NCI-H345 treated with DMSO at 0.1 percent for 48 hours (cell line): ENCODE measurements around the gene TBC1D4.

Source experiments
- DNase-seq: peaks from one replicate; lab custom pipeline; 2025; ENCODE audit not compliant: unreplicated experiment; lab: John Stamatoyannopoulos, UW

TBC1D4 gene

GRCh38 chr13:75395901-75396300 is 86.1 kb downstream of the TBC1D4 start:
- no peak for DNase-seq

GRCh38 chr13:75395066-75395465 is 86.9 kb downstream of the TBC1D4 start:
- DNase-seq = no peak

GRCh38 chr13:75393839-75394520 is 88.0 kb downstream of the TBC1D4 start:
- no peak for DNase-seq

GRCh38 chr13:75391432-75392100 is 90.4 kb downstream of the TBC1D4 start:
- no peak for DNase-seq

GRCh38 chr13:75390229-75390628 is 91.7 kb downstream of the TBC1D4 start:
- no peak for DNase-seq

- DNase-seq = no peak
Observed at GRCh38 chr13:75385708-75386083, 96.3 kb downstream of the TBC1D4 start.

GRCh38 chr13:75384879-75385707 is 96.9 kb downstream of the TBC1D4 start:
- DNase-seq = peak; percentile 62

- no peak for DNase-seq
Observed at GRCh38 chr13:75383064-75383715, 98.8 kb downstream of the TBC1D4 start.

GRCh38 chr13:75378301-75378700 is 103.7 kb downstream of the TBC1D4 start:
- DNase-seq = no peak

GRCh38 chr13:75376792-75377402 is 105.1 kb downstream of the TBC1D4 start:
- no peak for DNase-seq

GRCh38 chr13:75375329-75375728 is 106.6 kb downstream of the TBC1D4 start:
- no peak for DNase-seq

GRCh38 chr13:75373988-75374387 is 108.0 kb downstream of the TBC1D4 start:
- DNase-seq = no peak

GRCh38 chr13:75372923-75373841 is 108.8 kb downstream of the TBC1D4 start:
- DNase-seq = no peak

GRCh38 chr13:75372517-75372916 is 109.5 kb downstream of the TBC1D4 start:
- DNase-seq = peak; percentile 54

- DNase-seq = no peak
Observed at GRCh38 chr13:75371203-75371602, 110.8 kb downstream of the TBC1D4 start.

- DNase-seq = no peak
Observed at GRCh38 chr13:75370774-75371173, 111.2 kb downstream of the TBC1D4 start.

GRCh38 chr13:75369981-75370380 is 112.0 kb downstream of the TBC1D4 start:
- DNase-seq = no peak

GRCh38 chr13:75368167-75368566 is 113.8 kb downstream of the TBC1D4 start:
- no peak for DNase-seq

- no peak for DNase-seq
Observed at GRCh38 chr13:75366380-75367280, 115.3 kb downstream of the TBC1D4 start.
